ENCODE data around the gene ENPEP.

DNA sequence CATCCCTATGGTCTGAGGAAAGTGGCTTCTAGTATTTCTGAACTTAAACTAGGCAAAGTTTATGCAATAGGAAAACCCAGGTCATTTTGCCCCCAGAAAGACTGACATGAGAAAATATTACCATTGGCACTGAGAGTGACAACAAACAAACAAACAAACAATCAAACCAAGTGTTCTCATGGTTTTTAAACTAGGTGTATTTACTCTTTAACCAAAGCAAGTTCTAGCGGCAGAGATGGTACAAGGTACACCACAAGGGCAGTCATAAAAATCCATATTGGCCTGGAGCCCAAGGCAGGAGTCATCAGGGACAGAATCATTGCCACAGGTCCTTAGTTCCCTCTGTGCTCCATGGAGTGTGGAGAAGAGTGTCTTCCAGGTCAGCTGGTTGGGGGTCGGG, 26.0 kb upstream of the ENPEP start:
- no peak for TF ChIP-seq CTCF (optimal IDR thresholded peaks at IDR 0.05 in 1 of 3, IDR thresholded peaks at IDR 0.05 in 1 of 3, conservative IDR thresholded peaks at IDR 0.05 in 1 of 3; ENCODE audit: extremely low read depth in 1 of 3, insufficient read depth in 2 of 3, low read length in 3 of 3)
- no peak for TF ChIP-seq EZH2 (IDR thresholded peaks at IDR 0.05; ENCODE audit: low read length)
